Loucy (cell line): Measurements from ENCODE around the gene TIE1.

Source experiments
- H2AFZ ChIP-seq: fragments of 200-600 bp; sonication (generic); 2 replicates; pipeline ENCODE4 v1.6.0; 2016; ENCODE audit warnings: antibody characterized with exemption, mild to moderate bottlenecking, low read length, moderate library complexity
- H3F3A ChIP-seq: fragments of 200-600 bp; 2 replicates; pipeline ENCODE4 v1.6.0; 2016; ENCODE audit warnings: antibody characterized with exemption, low read depth, mild to moderate bottlenecking
- H3K27me3 ChIP-seq: fragments of 200-600 bp; sonication (generic); 2 replicates; pipeline ENCODE4 v1.6.1; 2014; ENCODE audit warnings: low read length, mild to moderate bottlenecking; ENCODE audit not compliant: insufficient read depth, poor library complexity, severe bottlenecking
- H3K36me3 ChIP-seq: fragments of 200-600 bp; sonication (generic); 2 replicates; pipeline ENCODE4 v1.6.1; 2016; ENCODE audit warnings: low read length; ENCODE audit not compliant: insufficient read depth
- H3K4me1 ChIP-seq: fragments of 200-600 bp; sonication (generic); 2 replicates; pipeline ENCODE4 v1.5.1; 2014; ENCODE audit warnings: low read length, mild to moderate bottlenecking; ENCODE audit not compliant: insufficient read depth, poor library complexity, severe bottlenecking
- H3K4me2 ChIP-seq: fragments of 200-600 bp; sonication (generic); 2 replicates; pipeline ENCODE4 v1.6.0; 2014; ENCODE audit warnings: antibody characterized with exemption, low read length, low read depth, mild to moderate bottlenecking; ENCODE audit not compliant: poor library complexity, severe bottlenecking
- H3K4me3 ChIP-seq: fragments of 200-600 bp; sonication (generic); 2 replicates; pipeline ENCODE4 v1.5.1; 2014; ENCODE audit warnings: low read length, mild to moderate bottlenecking, mixed read lengths; ENCODE audit not compliant: poor library complexity, severe bottlenecking
- H3K79me2 ChIP-seq: fragments of 200-600 bp; sonication (generic); 2 replicates; pipeline ENCODE4 v1.6.1; 2014; ENCODE audit warnings: low read length; ENCODE audit not compliant: insufficient read depth
- H3K9ac ChIP-seq: fragments of 200-600 bp; sonication (generic); 2 replicates; pipeline ENCODE4 v1.6.0; 2014; ENCODE audit warnings: mild to moderate bottlenecking, low read depth, low read length, moderate library complexity; ENCODE audit not compliant: poor library complexity, severe bottlenecking
- H3K9me2 ChIP-seq: fragments of 200-600 bp; sonication (generic); replicated peaks from 2 replicates; pipeline ENCODE4 v1.6.1; 2016; ENCODE audit warnings: low read depth, low read length, mixed read lengths
- H3K9me3 ChIP-seq: fragments of 200-600 bp; sonication (generic); 2 replicates; pipeline ENCODE4 v1.6.1; 2014; ENCODE audit warnings: mild to moderate bottlenecking, antibody characterized with exemption, low read length, low read depth; ENCODE audit not compliant: insufficient read depth
- H4K20me1 ChIP-seq: fragments of 200-600 bp; sonication (generic); 2 replicates; pipeline ENCODE4 v1.6.0; 2014; ENCODE audit warnings: antibody characterized with exemption, low read length, mild to moderate bottlenecking; ENCODE audit not compliant: insufficient read depth, poor library complexity, severe bottlenecking
- CTCF ChIP-seq: fragments of 200-600 bp; sonication (generic); conservative IDR thresholded peaks from 2 replicates; pipeline ENCODE4 v1.5.1; 2014; ENCODE audit warnings: mild to moderate bottlenecking, antibody characterized with exemption, low read length
- EZH2phosphoT487 ChIP-seq: fragments of 200-600 bp; IDR thresholded peaks from 2 replicates; pipeline ENCODE4 v1.6.1; 2018; ENCODE audit warnings: antibody characterized with exemption, mild to moderate bottlenecking, moderate library complexity, borderline replicate concordance

Gene TIE1

GRCh38 chr1:43279666-43280065 lies 21.1 kb upstream of the TIE1 start:
- TF ChIP-seq EZH2phosphoT487 (no peak), CTCF (no peak)
- Histone ChIP-seq H3K79me2 (no peaks in the 10 kb centered on the region), H3K4me3 (no peak overlapping the region), H3K9me2 (no peaks in the 10 kb centered on the region), H3K9ac (no peak overlapping the region), H4K20me1 (no peaks in the 10 kb centered on the region), H3K9me3 (no peaks in the 10 kb centered on the region), H3K36me3 (no peaks in the 10 kb centered on the region), H2AFZ (no peak overlapping the region), H3K27me3 (peaks cover 52% of the 10 kb centered on the region), H3F3A (no peaks in the 10 kb centered on the region), H3K4me2 (no peak overlapping the region), H3K4me1 (peaks cover under 1% of the 10 kb centered on the region)

GRCh38 chr1:43280692-43281091 lies 20.1 kb upstream of the TIE1 start:
- H3K4me2 ChIP-seq = no peak overlapping the region
- no peak for TF ChIP-seq CTCF
- no peak for TF ChIP-seq EZH2phosphoT487
- no peak overlapping the region for H2AFZ ChIP-seq
- H4K20me1 ChIP-seq = no peaks in the 10 kb centered on the region
- H3K79me2 ChIP-seq = no peaks in the 10 kb centered on the region
- peaks cover 44% of the 10 kb centered on the region for H3K27me3 ChIP-seq
- H3K9me2 ChIP-seq = no peaks in the 10 kb centered on the region
- no peaks in the 10 kb centered on the region for H3K9me3 ChIP-seq
- H3K9ac ChIP-seq = no peak overlapping the region
- no peaks in the 10 kb centered on the region for H3K4me1 ChIP-seq
- no peak overlapping the region for H3K4me3 ChIP-seq
- H3F3A ChIP-seq = no peaks in the 10 kb centered on the region
- H3K36me3 ChIP-seq = no peaks in the 10 kb centered on the region

- H3K9me2 ChIP-seq = no peaks in the 10 kb centered on the region
- H3K9me3 ChIP-seq = no peaks in the 10 kb centered on the region
- H3K4me2 ChIP-seq = no peak overlapping the region
- H2AFZ ChIP-seq = no peak overlapping the region
- H3K4me1 ChIP-seq = no peaks in the 10 kb centered on the region
- H4K20me1 ChIP-seq = no peaks in the 10 kb centered on the region
- TF ChIP-seq CTCF (no peak), EZH2phosphoT487 (no peak)
- no peak overlapping the region for H3K4me3 ChIP-seq
- H3K79me2 ChIP-seq = no peaks in the 10 kb centered on the region
- no peaks in the 10 kb centered on the region for H3K36me3 ChIP-seq
- no peak overlapping the region for H3K9ac ChIP-seq
- H3K27me3 ChIP-seq = peaks cover 27% of the 10 kb centered on the region
- no peaks in the 10 kb centered on the region for H3F3A ChIP-seq
Observed at GRCh38 chr1:43282220-43283195, 18.3 kb upstream of the TIE1 start.
